Stomach (tissue), 4 donors: ENCODE data around the gene FBXL7.

ENCODE experiments used
- CTCF ChIP-seq, 7 experiments: fragments of 450-650 bp in 4 of 7; fragments of 200-600 bp in 3 of 7; sonication (generic) in 3 of 7; IDR thresholded peaks; one replicate each; pipeline ENCODE4 v1.5.1; 2016 to 2019; ENCODE audit warnings: antibody characterized with exemption in 7 of 7, control low read depth in 2 of 7, mild to moderate bottlenecking in 1 of 7
- POLR2A ChIP-seq, 4 donors: fragments of 450-650 bp; IDR thresholded peaks; one replicate each; pipeline ENCODE4 v1.6.1; 2016; ENCODE audit warnings: antibody characterized with exemption in 4 of 4, control low read depth in 2 of 4, mild to moderate bottlenecking in 1 of 4, moderate library complexity in 1 of 4

GRCh38 chr5:15506146-15506545 is 6.2 kb downstream of the FBXL7 start:
- TF ChIP-seq CTCF (IDR thresholded peaks at IDR 0.05) (no peak), POLR2A (IDR thresholded peaks at IDR 0.05) (no peak)
